HL-60 (cell line): ENCODE results near the gene NPS.

Source experiments
- CTCF ChIP-seq: IDR thresholded peaks from one replicate; pipeline ENCODE4 v1.5.1; 2011; ENCODE audit warnings: low read length, control low read depth, inconsistent platforms; ENCODE audit not compliant: insufficient read depth
- POLR2AphosphoS5 ChIP-seq: IDR thresholded peaks from 2 replicates; pipeline ENCODE4 v1.6.1; 2012; ENCODE audit warnings: low read depth

- no peak for TF ChIP-seq POLR2AphosphoS5
- TF ChIP-seq CTCF: no peak
These were observed 22.9 kb upstream of the NPS start for GRCh38 chr10:127526161-127526560.
